HepG2 (cell line): Measurements from ENCODE around the gene SRRM2. TPM values are rescaled to one million over a fixed set of nuclear protein-coding genes. Genes with fewer than 3 reads are reported as not detected.
A peak's percentile ranks its signal among the peaks of the same experiment; 100 is the strongest.

Source experiments
- CTCF ChIP-seq: sonication (generic); formaldehyde crosslinking; IDR thresholded peaks from 2 replicates; pipeline ENCODE4 v1.5.0; 2020; ENCODE audit warnings: mild to moderate bottlenecking, missing genetic modification reagents, moderate library complexity
- HOMEZ ChIP-seq: IDR thresholded peaks from 2 replicates; pipeline ENCODE4 v1.6.1; 2016; ENCODE audit warnings: low read depth
- SNRNP70 ChIP-seq: fragments of 200-400 bp; formaldehyde crosslinking; IDR thresholded peaks from 2 replicates; pipeline ENCODE4 v1.6.1; 2017; ENCODE audit warnings: mild to moderate bottlenecking, low read depth, low read length, moderate library complexity
- TP53 ChIP-seq: sonication (generic); formaldehyde crosslinking; conservative IDR thresholded peaks from 2 replicates; pipeline ENCODE4 v1.4.0; 2020; ENCODE audit warnings: missing genetic modification reagents
- TRAFD1 ChIP-seq: sonication (generic); formaldehyde crosslinking; IDR thresholded peaks from 2 replicates; pipeline ENCODE4 v1.5.1; 2020; ENCODE audit warnings: missing genetic modification reagents, mild to moderate bottlenecking, borderline replicate concordance
- ZKSCAN8 ChIP-seq: IDR thresholded peaks from 2 replicates; pipeline ENCODE4 v1.6.1; 2016; ENCODE audit warnings: borderline replicate concordance, missing genetic modification reagents, missing compliant biosample characterization
- ZNF143 ChIP-seq: sonication (generic); formaldehyde crosslinking; IDR thresholded peaks from 2 replicates; pipeline ENCODE4 v1.4.0; 2020; ENCODE audit warnings: missing genetic modification reagents
- ZNF207 ChIP-seq: fragments of 450-650 bp; IDR thresholded peaks from 2 replicates; pipeline ENCODE4 v1.6.1; 2016; ENCODE audit warnings: antibody characterized with exemption, borderline replicate concordance
- ZNF34 ChIP-seq: sonication (generic); formaldehyde crosslinking; IDR thresholded peaks from 2 replicates; pipeline ENCODE4 v1.4.0; 2020; ENCODE audit warnings: mild to moderate bottlenecking, missing genetic modification reagents, borderline replicate concordance
- ZNF567 ChIP-seq: sonication (generic); formaldehyde crosslinking; IDR thresholded peaks from 2 replicates; pipeline ENCODE4 v1.8.1; 2023; ENCODE audit warnings: mild to moderate bottlenecking, missing genetic modification reagents, borderline replicate concordance
- ZNF839 ChIP-seq: sonication (generic); formaldehyde crosslinking; IDR thresholded peaks from 2 replicates; pipeline ENCODE4 v1.4.0; 2020; ENCODE audit warnings: missing genetic modification reagents, mild to moderate bottlenecking, borderline replicate concordance
- ZSCAN9 ChIP-seq: IDR thresholded peaks from 2 replicates; pipeline ENCODE4 v1.6.1; 2016; ENCODE audit warnings: borderline replicate concordance
- polyA plus RNA-seq, 8 experiments: library from polyadenylated mRNA; depleted of rRNA in 3 of 8; stranded (reverse) in 7 of 8; unstranded in 1 of 8; fragments of >200 nt; fragmentation: Illumina TruSeq in 4 of 8; extraction: Trizol in 4 of 8; gene quantifications; 2 replicates each; pipeline versions ENCODE4 v1.2.1 to v1.2.3, GENCODE V29; 2011 to 2016; ENCODE audit warnings: low read depth in 4 of 8, missing spikeins in 1 of 8, mixed read lengths in 1 of 8; ENCODE audit not compliant: insufficient read depth in 1 of 8
- total RNA-seq, 5 experiments: library from RNA; depleted of rRNA; stranded (reverse); fragments of >200 nt; fragmentation: Illumina TruSeq; extraction: Trizol; gene quantifications; 2 replicates each; pipeline ENCODE4 v1.2.3, GENCODE V29; 2016; ENCODE audit warnings: low read depth in 1 of 5
- TF ChIP-seq, protein P1 (sequence below), 2 experiments: fragments of 450-650 bp in 1 of 2; sonication (generic) in 1 of 2; formaldehyde crosslinking; IDR thresholded peaks; 2 replicates each; pipeline versions ENCODE4 v1.5.0 to v1.8.0; 2020 to 2022; ENCODE audit warnings: mild to moderate bottlenecking in 1 of 2, missing genetic modification reagents in 1 of 2
- TF ChIP-seq, protein P2 (sequence below): IDR thresholded peaks from 2 replicates; pipeline ENCODE4 v1.6.1; 2016
- TF ChIP-seq, protein P3 (sequence below): sonication (generic); formaldehyde crosslinking; IDR thresholded peaks from 2 replicates; pipeline ENCODE4 v1.4.0; 2020; ENCODE audit warnings: mild to moderate bottlenecking, low read depth, missing genetic modification reagents

Gene SRRM2
- total and polyA plus RNA-seq, 2 of the 13 experiments (the other 11 are each of a cell fraction or from before 2014, with no cell fraction given), result 50.4 to 112 TPM

- TF ChIP-seq HOMEZ (CRISPR knock-in tag) (no peak), ZKSCAN8 (no peak), CTCF (CRISPR knock-in tag) (no peak), ZNF567 (CRISPR knock-in tag) (no peak), ZSCAN9 (CRISPR knock-in tag) (0 out of 2 replicates have a peak, but pooled peaks have one; percentile 43), ZNF207 (no peak), ZNF839 (CRISPR knock-in tag) (no peak), SNRNP70 (no peak), TRAFD1 (no peak), ZNF143 (CRISPR knock-in tag) (peak; percentile 88), TP53 (peak; percentile 75; the same call in 1 of the 2 replicates), ZNF34 (no peak)
- TF ChIP-seq, protein P1, sequence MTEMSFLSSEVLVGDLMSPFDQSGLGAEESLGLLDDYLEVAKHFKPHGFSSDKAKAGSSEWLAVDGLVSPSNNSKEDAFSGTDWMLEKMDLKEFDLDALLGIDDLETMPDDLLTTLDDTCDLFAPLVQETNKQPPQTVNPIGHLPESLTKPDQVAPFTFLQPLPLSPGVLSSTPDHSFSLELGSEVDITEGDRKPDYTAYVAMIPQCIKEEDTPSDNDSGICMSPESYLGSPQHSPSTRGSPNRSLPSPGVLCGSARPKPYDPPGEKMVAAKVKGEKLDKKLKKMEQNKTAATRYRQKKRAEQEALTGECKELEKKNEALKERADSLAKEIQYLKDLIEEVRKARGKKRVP (CRISPR knock-in tag; IDR thresholded peaks at IDR 0.05), result no peak
- TF ChIP-seq, protein P2, sequence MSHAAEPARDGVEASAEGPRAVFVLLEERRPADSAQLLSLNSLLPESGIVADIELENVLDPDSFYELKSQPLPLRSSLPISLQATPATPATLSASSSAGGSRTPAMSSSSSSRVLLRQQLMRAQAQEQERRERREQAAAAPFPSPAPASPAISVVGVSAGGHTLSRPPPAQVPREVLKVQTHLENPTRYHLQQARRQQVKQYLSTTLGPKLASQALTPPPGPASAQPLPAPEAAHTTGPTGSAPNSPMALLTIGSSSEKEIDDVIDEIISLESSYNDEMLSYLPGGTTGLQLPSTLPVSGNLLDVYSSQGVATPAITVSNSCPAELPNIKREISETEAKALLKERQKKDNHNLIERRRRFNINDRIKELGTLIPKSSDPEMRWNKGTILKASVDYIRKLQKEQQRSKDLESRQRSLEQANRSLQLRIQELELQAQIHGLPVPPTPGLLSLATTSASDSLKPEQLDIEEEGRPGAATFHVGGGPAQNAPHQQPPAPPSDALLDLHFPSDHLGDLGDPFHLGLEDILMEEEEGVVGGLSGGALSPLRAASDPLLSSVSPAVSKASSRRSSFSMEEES (CRISPR knock-in tag), result no peak; the same call in 1 of the 2 replicates
- TF ChIP-seq, protein P3, sequence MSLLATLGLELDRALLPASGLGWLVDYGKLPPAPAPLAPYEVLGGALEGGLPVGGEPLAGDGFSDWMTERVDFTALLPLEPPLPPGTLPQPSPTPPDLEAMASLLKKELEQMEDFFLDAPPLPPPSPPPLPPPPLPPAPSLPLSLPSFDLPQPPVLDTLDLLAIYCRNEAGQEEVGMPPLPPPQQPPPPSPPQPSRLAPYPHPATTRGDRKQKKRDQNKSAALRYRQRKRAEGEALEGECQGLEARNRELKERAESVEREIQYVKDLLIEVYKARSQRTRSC, result no peak
Measured at GRCh38 chr16:2777231-2777902, 24.9 kb downstream of the SRRM2 start, which contains the start of gene ELOB (continued).
